Stimulated activated CD8-positive, alpha-beta memory T cell treated with anti-CD3 and anti-CD28 coated beads, Interleukin-15, amount 100 ng/mL, for 24 hours (primary cell): ENCODE measurements around the gene RBFOX2.
"Not testable (repeated sequence)": the region's sequence is repeated elsewhere in the genome, so short reads cannot be mapped to it uniquely, and the experiment has no call there.

Experiments used
- DNase-seq: peaks from one replicate; pipeline ENCODE4 v3.0.0-alpha.2; 2020; ENCODE audit warnings: low read depth

The RBFOX2 gene

DNA sequence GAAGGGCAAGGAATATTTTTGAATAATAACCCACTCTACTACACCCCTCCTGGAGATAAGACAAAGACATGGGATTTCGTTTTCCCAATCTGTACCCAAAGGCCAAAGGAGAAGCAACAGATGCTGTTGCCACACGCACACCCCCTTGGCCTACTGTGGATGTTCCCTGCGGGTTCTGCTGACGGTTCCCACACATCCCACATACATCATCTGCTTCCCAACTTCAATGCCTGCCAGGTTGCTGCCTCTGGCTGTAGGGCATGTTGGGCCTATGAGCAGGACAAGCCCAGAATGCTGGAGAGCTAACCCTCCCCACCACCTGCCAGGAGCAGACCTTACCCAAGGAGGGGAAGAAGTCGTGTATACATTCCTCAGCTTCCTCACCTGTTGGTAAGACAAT, 13.6 kb upstream of the RBFOX2 start:
- no peak for DNase-seq

DNA sequence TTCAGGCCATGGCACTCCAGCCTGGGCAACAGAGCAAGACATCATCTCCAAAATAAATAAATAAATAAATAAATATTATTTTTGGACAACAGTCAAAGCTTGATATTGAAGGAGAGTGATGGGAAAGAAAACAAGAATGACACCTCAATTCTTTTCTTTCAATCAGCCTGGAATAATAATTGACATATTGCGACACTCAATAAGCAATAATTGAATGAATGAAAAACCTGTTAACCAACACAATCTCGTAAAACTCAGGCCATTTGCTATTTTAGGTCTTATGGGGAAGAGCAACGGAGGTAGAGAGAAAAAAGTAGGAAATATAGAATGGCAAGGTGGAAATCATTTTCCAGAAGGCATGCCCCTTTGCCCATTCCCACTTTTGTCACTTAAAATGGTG, 10.5 kb upstream of the RBFOX2 start:
- no peak for DNase-seq

DNA sequence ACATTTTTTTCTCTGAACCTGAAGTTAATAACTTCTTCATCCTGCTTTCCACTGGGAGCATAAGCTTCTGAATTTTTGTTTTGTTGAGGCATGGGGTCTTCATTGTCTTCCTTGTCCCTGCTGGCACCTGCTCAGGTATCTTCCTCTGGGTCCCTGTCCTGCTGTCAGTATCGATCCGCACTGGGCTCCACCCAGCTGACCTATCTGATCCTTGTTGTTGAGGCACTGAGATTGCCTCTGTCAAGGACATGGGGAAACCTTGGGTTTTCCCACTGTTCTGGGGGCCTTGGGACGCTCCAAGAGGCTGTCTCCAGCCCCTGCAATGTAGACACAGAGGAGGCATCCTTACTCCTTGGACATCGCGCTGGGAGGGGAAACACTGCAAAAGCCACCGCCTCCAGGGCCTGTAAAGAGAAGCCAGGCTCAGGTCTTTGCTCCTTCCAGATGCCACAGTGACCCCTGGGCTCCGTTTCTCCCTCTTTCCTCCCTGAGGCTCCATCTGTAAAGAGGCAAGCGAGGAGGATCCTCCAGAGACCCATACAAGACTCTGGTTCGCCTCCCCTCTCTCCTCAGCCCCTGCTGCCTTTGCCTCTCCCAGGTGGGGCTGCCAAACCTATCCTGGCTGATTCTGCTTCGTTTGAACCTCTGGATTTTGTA, 8.6 kb upstream of the RBFOX2 start:
- no peak for DNase-seq

DNA sequence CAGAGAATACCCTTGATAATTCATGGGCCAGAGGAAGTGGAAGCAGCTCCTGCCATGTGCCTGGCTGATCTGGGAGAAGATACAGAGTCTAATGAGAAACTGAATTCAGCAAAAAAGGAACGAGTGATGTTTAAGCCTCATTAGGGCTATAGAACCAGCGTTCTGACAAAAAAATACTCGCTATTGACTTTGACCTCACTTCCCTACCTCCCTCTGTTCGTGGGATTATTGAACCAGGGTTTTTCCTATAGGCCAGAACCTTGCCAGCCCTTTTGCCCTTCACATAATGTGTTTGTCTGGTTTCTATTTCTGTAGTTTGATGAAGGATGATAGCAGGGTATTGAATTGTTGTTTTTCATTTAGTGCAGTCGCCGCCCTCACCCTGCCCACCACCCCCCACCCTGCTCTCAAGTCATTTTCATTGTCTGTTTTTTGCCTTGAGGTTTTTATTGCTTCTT, 7.6 kb upstream of the RBFOX2 start:
- DNase-seq, result no peak

DNA sequence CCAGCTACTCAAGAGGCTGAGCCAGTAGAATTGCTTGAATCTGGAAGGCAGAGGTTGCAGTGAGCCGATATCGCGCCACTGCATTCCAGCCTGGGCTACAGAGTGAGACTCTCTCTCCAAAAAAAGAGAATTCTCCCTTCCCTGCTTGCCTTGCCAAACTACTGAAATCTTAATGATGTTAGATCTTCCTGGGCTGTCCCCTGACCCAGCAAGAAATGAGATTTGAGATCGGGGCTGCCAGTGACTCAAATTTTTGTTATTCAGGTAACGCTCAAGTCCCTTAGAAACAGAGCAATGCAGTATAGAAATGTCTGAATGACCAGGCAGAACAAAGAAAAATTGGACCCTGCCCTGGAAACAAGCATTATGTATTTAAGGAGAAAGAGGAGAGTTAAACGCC, 4.0 kb upstream of the RBFOX2 start:
- DNase-seq, result no peak

DNA sequence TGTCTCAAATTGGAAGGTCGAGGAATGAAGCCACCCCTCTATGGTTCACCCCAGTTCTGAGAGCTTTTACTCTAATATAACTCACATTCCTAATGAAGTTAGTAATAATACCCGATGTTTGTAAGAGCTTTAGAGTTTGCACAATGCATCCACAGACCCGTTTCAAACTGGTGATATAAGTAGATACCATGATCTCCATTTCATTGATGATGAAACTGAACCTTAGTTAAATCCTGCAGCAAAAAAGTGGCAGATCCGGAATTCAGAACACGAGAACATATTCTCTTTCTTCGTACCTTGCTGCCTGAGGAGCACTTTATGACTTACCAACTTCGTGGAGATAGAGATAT, 757 bp upstream of the RBFOX2 start:
- no peak for DNase-seq

DNA sequence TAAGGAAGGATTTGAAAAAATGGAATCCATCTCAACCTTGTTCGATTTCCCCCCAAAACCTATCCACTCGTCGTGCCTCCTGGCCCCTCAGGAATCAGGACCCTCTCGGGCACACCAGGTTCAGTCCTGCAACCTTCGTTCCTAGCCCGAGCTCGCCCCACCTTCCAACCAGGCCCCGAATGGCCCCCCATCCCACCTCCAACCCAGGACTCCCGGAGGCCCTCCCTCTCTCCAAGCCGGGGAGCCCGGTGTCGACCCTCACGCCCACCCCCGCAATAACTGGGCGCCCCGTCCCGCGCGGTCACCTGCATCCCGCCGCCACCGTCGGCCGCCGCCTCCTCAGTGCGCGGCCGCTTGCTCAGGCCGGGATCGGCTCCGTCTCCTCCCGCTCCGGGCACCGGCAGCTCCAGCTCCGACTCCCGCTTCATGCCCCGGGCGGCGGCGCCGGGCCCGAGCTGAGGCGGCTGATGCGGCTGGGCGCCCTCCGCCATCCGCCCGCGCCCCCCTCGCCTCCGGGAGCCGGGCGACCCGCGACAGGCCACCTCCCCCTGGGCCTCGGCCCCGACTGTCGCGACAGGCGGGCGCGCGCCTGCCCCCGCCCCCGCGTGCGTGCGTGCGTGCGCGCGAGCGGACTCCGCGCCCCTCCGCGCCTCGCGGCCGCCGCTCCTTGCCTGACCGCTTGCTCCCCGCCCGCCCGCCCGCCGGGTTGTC, 534 bp downstream of the RBFOX2 start:
- DNase-seq, result no peak

DNA sequence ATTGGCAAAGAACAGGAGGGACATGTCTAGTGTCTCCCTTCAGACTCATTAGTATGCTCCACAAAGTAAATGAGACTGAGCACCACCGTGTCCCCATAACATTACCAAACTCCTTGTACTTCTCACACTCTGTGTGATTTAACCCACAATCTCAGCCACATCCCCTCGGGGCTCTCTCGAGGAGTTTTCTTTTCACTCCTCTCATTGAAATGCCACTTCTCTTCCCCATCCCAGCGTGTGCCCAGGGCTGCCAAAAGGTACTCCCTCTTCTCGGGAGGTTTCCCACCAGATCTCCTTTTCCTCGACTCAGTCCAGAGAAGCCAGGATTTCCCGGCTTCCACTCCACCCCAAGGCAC, 1.1 kb downstream of the RBFOX2 start:
- DNase-seq, result no peak

DNA sequence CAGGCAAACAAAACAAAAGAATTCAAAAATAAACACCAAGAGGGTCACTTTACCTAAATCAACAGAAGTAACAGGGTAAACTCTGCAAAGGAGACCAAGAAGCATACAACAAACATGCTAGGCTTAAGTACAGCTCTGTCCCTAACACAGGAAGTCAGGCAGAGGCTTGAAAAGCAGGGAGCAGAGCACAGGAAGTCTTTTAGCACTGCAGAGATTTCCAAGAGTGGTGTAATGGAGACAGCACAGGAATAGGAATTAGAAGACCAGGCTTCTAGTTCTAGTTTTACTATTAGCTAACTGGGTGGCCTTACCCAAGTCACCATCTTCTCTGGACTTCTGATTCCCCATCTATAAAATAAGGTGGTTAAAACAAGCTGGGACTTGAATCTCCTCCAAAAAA, 1.9 kb downstream of the RBFOX2 start:
- DNase-seq, result no peak

DNA sequence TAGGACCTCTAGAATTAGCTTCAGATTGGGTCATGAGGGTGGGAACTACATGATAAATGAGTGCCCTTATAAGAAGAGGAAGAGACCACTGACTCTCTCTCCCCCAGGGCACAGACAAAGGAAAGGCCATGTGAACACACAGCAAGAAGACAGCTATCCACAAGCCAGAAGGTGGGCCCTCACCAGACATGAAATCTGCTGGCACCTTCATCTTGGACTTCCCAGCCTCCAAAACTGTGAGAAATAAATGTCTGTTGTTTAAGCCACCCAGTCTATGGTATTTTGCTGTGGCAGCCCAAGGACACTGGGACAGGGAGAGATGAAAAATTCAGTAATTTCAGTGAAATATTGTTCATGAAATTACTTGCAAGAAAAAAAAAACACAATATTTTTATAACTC, 5.9 kb downstream of the RBFOX2 start:
- DNase-seq, result no peak

DNA sequence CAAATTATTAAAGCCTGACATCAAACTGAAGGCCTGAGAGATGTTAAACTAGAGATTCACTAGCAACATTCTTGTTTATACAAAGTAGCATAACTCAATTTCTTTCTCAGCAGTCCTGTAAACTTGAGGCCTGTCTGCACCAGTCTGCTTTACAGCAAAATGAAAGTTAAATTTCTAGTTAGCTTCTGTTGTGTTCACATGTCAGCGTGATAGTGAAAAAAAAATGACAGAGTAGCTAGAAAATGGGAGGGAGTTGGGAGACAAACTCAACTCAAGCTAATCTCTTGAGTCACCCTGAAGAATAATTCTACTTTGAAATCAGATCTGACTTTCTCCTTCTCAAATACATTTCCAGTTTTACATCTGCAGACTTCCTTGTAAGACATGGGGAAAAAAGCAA, 6.5 kb downstream of the RBFOX2 start:
- DNase-seq, result no peak

DNA sequence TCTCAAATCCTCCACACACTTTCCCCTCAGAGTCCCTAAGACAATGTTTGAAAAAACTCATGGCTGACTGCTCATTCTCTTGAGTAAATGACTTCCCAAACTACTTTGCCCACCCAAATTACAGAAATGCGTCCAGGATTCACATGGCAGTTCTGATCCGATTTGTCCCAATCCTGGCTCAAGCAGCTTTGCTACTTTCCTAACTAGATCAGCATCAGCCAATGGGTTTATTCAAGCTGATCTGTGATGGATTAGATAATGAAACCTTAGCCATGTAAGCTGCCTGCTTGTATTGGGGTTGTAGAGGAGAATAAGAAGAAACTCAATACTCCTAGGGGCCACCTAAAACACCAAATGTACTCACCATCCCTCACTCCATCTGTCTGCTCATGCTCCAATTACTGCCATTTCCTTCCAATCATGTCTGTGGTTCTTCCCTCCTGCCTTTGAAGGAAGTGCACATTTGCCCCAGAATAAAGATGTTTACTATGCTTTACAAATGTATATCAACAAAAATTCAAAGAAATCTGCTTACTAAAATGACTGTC, 6.9 kb downstream of the RBFOX2 start:
- no peak for DNase-seq

DNA sequence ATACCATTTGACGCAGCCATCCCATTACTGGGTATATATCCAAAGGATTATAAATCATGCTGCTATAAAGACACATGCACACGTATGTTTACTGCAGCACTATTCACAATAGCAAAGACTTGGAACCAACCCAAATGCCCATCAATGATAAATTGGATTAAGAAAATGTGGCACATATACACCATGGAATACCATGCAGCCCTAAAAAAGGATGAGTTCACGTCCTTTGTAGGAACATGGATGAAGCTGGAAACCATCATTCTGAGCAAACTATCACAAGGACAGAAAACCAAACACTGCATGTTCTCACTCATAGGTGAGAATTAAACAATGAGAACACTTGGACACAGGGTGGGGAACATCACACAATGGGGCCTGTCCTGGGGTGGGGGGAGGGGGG, 7.8 kb downstream of the RBFOX2 start:
- DNase-seq, result not testable (repeated sequence)

DNA sequence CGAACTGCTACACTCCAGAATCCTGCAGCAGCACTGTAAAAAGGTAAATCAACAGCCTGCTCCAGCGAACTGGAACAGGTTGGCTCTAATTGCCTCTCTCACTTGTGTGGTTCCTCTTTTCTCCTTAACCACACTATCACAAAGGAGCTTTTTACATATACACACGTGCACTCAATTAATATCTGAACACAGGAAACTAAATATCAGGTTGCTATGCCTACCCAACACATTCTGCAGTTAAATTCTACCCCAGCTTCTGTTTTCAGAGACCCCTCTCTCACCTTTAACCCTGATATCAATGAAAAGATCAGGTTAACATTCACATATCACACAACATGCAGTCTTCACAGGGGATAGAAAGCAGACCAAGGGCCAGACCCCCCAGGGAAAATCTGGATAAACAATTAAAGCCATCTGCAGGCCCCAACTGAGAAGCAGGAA, 11.0 kb downstream of the RBFOX2 start:
- no peak for DNase-seq

DNA sequence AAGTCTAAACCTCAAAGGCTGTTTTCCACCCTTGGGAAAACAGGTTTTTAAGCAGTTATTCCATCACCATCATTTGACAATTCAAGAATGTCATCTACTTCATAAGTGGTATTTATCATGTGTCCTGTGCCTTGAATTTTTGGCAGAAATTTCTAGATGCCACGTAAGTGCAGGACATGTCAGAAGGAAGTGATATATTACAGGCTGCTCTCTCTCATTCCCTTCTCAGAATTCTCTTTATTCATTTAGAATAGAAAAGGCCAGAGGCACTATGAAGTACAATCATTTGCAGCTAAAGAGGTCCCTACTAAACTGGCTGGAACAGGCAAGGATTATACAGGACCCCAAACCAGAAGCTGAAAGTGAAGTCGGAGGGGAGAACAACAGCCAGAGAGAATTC, 11.9 kb downstream of the RBFOX2 start:
- DNase-seq, result no peak

DNA sequence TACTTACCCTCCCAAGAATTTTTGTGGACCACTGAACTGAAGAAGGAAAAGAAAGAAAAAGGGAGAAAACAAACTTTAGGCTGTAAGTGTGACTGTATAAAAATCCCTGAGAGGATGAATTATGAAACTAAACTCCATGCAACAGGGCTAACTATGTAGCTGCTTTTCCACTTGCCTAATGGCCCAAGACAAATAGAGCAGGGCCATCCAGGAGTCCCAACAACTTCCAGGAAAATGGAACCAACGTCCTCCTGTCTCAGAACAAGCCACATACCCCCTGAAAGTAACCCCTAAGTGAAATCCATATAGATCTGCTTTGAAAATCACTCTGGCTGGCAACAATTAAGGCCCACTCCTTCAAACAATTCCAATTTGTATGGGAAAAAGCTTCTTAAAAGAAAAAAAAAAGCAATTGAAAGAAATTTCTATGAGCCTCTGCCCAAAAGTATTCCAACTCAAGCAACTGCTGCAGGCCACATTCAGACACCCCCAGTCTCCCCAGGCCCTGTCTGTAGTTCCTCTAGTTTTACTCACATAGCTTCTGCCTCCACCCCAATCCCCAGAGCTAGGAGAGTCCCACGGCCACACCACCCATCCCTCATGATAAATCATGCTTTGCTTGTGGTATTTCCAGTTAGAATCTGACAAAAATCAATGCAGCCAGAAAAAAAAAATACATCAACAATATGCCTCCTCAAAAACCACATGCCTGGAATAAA, 12.7 kb downstream of the RBFOX2 start:
- DNase-seq, result no peak

DNA sequence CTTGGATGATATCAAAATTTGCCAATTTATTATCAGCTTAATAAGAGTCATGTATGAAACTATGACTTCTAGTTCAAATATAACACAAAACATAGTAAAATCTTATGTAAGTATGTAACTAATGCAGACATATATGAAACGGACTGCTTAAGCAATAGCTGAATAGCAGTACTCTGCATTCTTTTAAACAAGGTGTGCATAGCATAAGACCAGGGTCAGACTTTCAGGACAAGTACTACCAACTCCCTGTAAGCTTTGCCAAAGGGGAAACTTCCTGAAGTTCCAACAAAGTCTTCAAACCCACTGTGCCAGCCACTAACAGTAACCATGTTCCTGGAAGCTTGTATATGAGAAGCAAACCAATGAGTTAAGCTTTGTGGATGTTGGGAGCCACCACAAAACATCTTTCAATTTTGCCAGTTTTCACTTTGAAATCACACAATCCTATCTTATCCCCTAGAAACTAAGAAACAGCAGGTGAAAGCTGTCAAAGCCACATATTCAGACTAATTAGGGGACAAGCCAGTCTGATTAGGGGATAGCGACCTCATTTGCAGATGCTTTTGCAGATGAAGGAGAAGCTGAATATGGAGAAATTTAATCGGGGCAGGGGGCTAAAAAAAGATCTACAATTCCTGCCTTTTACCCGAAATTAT, 13.3 kb downstream of the RBFOX2 start:
- no peak for DNase-seq

DNA sequence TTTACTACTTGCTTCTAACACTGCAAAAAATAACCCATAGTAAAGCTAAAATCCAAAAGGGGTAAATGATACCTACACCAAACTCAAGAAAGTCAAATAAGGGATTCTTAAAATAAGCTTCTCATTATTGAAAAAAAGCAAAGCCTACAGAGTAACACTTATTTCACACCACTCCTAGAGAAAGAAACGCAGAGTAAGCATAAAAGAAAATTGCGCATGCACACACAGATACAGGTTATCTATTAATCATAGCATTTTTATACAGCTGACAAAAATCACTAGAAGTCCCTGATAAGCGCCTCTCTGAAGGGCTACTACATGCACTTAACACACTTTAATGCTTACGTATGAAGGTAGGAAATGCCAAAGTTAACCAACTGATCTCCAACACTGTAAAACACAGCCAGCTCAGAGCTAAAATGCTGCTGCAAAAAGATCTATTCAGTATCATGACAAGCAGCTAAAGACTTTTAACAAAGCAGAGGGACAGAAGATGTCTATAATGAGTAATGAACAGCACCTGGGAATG, 14.0 kb downstream of the RBFOX2 start:
- DNase-seq, result no peak

DNA sequence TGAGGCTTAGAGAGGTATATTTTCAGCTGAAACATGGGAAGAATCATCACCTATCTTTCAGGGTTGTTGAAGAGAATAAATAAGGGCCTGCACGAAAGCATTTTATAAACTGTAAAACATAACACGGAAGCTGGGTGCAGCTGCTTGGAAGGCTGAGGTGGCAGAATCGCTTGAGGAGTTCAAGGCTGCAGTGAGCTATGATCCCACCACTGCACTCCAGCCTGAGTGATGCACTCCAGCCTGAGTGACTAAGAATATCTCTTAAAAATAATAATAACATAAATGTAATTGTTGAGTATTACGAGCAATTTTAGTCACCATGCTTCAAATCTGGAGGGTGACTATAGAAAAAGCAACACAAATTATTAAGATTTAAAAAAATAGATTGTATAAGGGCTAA, 16.3 kb downstream of the RBFOX2 start:
- no peak for DNase-seq

DNA sequence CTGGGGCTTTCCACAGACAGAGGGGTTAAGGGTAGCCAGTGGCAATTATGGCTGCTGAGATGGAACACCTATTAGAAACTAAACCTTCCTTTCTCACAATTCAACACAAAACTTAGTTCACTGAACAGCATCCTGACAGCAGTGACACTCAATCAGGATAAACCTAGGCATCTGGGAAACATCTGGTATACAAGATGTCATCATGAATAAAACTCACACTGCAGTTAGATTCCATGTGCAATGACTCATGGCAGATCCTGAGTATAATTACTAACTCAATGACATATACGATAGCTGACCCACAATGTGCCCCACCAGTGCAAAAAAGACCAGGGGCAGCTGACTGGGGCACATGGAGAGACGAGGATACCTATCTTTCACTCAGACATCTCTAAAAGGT, 17.7 kb downstream of the RBFOX2 start:
- DNase-seq, result no peak

DNA sequence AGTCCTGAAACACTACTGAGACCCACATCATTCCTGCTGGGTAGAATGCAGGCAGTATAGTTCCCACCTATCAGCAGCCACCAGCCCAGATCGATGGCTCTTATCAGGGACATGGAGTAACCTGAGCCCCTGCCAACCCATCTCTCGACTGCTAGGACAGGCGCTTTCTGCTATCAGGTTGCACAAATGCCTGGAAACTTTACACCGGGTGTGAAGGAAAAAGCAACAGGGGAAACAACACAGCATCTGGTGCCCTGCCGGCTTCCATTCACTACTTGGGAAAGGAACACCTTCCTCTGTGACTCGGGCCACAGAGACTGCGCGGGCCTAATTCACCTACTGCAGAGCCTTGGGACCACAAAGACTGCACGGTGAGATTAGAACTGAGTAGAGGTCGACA, 18.5 kb downstream of the RBFOX2 start:
- DNase-seq, result no peak

DNA sequence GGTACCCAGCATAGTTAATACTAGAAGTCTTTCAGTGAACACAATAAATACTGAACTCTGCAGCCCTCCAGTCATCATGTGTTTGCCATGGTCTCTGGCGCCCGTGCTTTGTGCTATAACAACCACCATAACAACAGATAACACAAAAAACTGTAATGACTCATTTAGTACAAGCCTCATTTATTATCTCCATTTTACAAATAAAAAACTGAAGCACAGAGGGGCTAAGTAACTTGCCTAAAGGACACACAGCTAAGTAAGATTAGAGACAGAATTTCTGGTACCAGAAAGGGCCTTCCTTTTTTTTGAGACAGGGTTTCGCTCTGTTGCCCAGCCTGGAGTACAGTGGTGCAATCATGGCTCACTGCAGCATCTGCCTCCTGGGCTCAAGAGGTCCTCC, 19.5 kb downstream of the RBFOX2 start:
- no peak for DNase-seq
